Measurements from ENCODE around the gene RICTOR. TPM values are rescaled to one million over a fixed set of nuclear protein-coding genes. Genes with fewer than 3 reads are reported as not detected.

Gene RICTOR
- total RNA-seq, 1 experiment from 2014 or later, result 24.5 TPM

DNA sequence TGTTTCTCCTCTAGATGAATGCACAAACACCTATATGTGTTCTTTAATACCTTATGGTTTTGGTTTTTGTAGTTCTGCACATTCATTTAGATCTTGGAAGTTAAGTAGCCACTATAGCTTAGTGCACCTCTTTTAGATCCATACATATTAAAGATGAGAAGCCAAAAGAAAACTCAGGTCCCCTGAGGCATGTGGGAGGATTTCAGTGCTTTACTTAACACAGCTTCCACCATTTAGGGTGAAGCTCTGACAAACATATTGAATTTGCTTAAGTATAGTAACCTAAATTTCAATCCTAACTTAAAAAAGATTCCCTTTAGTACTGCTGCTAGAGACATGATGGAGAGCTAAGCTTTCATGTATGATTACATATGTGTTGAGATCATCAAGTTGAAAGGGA is 25.6 kb upstream of the RICTOR start:
- no peak for DNase-seq (ENCODE audit: extremely low read depth, low read depth)

DNA sequence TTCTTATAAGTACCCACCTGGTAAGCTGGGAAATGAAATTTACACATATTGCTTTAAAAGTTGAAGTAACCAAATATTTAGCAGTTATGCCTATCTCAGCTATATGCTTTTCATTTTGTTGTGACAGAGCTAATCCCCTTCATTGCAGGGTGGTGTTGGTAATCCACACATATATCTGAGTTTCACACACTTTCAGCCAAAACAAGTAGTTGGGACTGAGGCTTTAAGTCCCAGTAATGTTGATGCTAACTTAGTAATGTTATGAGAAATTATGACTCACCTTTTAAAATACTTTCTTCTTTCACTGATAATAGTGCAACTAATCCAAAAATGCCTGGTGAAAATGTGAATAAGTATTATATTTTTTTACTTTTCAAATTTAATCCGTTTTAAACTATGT is 19.2 kb upstream of the RICTOR start:
- no peak for DNase-seq (ENCODE audit: extremely low read depth, low read depth)

DNA sequence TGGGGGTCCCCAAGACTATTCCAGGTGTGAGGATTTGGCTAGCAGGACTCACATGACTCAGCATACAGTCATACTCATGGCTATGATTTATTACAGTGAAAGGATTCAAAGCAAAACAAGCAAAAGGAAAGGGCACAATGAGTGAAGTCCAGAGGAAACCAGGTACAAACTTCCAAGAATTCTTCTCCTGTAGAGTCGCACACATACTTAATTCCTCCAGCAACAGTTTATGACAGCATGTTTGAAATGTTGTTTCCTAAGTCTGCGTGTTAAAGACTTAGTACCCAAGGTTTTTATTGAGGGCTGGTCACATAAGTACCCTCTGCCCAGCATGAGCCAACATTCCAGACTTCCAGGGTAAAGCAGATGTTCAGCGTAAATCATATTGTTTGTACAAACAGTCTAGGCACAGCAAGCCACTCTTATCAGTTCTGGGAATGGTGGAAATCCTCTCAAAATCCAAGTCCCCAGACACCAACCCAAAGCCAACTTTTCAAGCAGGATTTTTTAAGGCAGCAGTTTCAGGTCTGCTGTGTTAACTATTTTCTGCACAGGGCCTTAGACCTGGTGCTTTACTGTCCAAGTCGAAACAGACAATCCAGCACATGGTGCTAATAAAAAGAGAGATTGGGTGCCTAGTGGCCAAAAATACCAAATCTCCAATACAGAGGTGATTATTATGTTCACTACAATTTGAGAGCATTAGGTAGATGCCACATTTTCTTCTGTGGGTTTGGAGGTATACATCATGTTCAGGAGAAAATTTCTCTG is 18.6 kb upstream of the RICTOR start:
- DNase-seq (ENCODE audit: extremely low read depth, low read depth), result no peak

DNA sequence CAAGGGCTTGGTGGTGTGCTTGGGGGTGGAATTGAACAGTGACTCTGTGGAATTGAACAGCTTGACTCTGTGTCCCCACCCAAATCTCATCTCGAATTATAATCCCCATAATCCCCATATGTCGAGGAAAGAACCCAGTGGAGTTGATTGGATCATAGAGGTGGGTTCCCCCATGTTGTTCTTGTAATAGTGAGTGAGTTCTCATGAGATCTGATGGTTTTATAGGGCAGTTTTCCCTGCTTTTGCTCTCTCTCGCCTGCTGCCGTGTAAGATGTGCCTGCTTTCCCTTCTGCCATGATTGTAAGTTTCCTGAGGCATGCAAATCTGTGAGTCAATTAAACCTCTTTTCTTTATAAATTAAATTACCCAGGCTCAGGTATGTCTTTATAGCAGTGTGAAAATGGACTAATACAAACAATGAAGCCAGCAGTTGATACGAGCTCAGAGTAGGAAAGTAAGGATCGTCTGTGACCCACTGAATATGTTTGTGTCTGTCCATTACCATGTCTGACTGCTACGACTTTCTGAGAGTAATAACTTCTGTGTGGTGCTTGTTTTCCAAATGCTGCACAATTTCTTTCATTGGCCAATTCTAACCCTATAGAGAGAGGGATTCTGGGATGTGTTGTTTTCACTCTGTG is 17.9 kb upstream of the RICTOR start:
- no peak for DNase-seq (ENCODE audit: extremely low read depth, low read depth)

DNA sequence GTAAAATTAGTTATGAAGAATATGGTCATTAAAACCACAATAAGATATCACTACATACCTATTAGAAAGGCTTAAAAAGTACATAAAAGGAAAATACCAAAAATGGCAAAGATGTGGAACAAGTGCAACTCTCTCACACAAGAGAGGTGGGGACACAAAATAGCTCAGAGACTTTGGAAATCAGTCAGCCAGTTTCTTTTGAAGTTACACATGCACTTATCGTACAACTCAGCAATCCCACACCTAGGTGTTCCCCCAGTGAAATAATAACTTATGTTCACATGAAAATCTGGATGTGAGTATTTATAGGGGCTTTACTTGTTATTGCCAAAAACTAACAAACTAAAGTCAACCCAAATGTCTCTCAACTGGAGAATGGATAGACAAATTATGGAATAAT is 9.8 kb upstream of the RICTOR start:
- DNase-seq (ENCODE audit: extremely low read depth, low read depth), result no peak

DNA sequence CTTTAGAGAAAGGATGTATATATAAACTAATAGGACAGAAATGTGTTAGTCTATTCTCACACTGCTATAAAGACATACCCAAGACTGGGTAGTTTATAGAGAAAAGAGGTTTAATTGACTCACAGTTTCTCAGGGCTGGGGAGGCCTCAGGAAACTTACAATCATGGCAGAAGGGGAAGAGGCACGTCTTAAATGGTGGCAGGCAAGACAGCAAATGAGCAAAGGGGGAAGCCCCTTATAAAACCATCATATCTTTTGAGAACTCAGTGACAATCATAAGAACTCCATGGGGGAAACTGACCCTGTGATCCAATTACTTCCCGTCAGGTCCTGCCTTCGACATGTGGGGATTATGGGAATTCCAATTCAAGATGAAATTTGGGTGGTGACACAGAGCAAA is 8.8 kb upstream of the RICTOR start:
- DNase-seq (ENCODE audit: extremely low read depth, low read depth), result no peak

DNA sequence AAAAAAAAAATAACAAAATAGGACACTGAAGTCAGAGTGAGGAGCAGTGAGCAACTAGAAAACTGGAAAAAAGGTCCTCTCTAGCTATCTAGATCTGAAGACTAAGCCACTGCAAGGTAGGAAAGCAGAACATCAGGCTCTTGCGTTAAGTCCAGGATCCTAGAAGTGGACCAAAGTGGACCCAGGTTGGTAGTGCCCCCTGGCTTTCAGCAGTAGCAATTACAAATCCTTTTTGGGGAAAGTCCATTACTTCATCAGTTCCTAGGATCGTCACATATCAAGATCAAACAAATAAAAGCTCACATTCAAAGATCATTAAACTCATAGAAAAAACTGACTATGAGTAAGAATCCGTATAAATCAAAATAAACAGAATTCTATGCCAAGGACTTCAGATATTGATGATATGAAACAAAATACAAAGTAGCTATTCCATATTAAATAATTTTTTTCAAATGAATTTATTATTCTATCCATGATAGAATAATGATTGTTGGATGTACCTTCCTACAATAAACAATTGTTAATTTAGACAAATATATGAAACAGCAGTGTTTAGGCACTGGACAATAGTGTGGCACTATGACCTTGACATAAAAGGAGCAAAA is 6.5 kb upstream of the RICTOR start:
- peak; percentile 56 for DNase-seq (ENCODE audit: extremely low read depth, low read depth)

DNA sequence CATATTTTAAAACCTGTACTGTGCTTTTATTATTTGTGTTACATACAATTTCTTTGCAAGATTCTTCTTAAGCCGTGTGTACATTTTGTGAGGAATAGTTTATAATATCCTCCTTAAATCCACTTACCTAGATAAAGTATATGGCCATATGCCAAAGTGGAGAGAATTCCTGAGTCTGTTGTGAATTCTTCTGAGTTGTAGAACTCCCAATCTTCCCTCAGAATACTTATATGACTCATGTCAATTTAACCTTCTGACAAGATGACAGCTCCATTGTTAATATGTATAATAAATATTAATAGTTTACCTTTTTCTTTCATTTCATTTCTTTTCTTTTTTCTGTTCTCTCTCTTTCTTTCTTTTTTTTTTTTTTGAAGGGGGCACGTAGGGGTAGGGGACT is 6.0 kb upstream of the RICTOR start:
- DNase-seq (ENCODE audit: extremely low read depth, low read depth), result no peak

DNA sequence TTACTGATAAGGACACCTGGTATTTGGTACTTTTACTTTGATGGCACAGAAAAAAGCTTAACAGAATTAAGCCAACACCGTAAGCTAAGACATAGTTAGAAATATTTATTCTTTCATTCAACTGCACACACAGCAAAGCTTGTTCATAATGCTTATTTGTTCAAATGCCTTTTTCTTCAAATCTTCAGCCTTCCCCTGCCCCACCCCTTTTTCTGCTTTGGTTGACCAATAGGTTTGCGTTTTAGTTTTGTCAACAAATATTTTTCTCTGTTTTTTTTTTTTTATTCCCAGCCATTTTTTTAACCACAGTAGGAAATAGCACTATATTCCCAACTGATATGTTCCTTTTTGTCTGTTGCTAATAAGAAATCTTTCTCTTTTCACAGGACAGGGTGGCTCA is 4.9 kb upstream of the RICTOR start:
- no peak for DNase-seq (ENCODE audit: extremely low read depth, low read depth)

DNA sequence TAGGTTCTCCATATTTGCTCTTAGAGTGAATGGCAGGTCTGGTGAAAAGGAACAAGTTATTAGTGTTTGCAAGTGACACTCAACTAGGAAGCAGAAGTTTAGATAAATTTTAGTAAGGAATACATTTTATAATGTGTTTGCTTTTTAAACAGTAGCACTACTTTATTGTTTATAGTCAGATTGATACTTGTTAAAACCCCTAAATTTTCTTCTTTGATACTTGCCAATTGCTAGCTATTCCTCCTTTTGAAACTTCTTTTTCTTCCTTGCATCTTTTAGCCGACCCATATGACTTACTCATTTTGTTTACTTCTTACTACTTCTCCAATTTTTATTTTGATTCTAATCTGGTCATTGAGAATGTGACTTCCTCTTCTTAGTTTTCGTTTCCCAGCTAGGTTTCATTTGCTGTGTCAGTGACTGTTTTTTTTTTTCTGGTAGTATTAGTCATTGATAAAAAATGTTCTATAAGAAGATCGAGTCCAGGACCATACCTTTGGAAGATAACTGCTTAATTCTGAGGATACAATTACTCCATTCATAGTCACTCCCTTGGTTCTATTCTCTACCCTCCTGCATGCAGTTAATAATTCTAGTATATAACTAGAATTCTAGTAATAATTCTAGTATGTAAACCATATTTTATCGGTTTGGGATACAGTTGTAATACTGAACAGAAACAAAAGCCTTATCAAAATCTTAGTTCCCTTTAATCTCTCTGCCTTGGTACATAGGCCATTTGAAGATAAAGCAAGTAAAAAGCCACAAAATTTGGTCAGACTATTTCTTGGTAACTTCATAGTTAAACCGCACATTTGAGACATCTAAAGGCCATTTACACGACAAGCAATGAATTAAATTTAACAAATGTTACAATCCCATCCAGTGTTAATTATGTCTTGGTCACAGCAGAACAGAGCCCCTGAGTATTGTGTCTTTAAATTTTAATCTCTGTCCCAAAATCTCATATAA is 2.8 kb upstream of the RICTOR start:
- no peak for DNase-seq (ENCODE audit: extremely low read depth, low read depth)

DNA sequence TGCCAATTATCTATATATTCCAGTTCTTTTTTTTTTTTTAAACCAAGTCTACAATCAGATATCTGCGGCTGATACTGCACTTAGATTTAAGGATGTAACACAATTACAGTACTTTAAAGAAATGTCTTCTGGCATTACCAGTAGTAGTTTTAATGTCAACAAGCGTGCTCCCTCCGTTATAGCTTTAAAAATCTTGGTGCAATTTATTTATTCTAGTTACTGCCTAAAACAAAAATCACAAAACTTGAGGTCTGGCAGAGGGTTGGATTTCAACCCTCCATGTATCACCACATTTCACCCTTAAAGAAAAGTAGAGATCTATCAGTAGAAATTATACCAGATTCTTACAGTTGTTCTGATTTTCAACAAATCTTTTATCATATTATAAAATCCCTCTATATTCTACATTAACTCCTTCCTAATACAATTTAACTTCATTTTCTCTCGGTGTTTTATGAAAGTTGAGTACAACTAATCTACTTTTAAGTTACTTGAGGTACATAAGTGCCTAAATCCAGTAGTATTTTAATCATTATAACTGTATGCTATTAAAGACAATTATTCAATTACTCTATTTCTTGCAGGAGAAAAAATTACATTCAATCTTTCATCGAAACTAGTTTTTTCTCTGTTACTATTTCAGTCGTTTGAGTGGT is 2.0 kb upstream of the RICTOR start:
- DNase-seq (ENCODE audit: extremely low read depth, low read depth), result no peak

DNA sequence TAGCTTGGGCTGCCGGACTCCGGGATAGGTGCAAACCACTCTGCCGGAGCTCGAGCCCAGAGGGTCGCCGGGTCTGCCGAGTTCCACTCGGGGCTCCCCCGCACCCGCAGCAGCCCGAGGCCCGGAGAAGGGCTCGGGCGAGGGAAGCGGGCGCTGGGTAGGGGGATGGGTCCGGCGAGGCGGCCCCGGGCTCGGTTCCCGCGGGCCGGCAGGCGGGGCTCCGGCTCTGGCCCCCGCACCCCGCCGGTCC is 507 bp downstream of the RICTOR start:
- no peak for DNase-seq (ENCODE audit: extremely low read depth, low read depth)

DNA sequence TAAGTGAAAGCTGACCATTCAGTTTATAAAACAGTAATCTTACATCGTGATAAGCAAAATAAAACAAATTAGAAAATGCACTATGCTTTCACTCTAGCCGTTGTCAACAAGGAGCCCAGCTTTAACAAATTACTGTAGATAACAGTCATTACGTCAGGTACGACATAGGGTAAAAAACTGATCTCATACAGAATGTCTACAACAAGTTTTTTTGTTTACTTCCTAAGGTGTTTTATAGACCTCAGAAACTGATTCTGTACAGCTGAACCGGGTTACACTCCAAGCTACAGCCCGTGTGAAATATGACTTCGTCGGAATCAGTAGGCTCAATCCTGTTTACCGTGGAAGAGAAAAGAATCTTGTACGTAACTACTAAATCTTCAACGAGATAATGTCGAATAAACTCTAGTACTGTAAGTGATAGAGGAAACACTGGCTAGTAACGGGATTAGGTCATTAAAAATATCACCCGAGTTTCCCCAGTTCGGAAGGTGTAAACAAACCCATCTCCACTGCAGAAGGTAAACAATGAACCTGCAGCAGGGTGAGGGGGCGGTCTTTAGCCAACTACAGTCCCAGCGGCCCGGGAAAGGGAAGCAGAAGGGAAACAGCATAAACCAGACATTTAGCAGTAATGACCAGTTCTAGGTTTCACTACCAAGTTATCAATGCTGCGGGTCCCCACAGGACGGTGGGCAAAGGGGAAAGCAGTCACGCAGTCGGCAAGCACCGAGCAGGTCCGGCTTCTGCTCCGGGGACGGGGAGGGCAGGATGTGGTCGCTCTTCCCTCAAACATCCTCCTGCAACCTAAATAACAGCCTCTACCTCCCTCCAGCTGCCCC is 1.1 kb downstream of the RICTOR start:
- no peak for DNase-seq (ENCODE audit: extremely low read depth, low read depth)

DNA sequence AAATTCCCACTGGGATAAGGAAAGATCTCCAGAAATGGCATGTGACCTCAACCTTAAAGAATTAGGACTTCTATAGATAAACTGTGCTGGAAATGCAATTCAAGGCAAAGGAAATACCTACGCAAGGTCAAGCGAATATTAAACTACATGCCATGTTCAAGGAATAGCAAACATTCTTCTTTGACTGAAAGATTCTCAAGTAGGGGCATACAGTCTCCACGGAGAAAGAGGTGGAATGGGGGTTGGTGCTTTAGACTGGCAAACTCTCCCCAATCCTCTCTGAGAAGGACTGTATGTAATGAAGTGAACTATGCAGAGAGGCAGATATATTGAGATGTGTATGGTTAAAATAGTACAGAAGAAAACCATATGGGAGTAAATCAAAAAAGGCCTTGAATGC is 6.1 kb downstream of the RICTOR start:
- no peak for DNase-seq (ENCODE audit: extremely low read depth, low read depth)

DNA sequence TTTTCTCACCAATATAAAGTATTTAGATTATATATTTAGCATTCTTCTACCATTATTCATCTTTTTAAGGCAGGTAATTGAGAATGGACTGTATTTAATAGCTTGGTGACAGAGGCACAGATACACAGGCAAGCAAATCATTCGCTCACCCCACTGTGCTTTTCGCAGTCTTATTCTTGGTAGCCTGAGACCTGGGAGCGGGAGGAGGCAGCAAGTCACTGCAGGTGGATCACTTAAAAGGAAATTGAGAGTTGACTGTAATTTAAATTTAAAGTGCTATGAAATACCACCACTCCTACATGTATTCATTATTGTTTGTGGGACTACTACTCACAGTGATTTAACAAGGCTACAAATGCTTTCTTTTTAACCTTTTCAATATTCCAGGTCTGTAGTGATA is 9.7 kb downstream of the RICTOR start:
- no peak for DNase-seq (ENCODE audit: extremely low read depth, low read depth)

DNA sequence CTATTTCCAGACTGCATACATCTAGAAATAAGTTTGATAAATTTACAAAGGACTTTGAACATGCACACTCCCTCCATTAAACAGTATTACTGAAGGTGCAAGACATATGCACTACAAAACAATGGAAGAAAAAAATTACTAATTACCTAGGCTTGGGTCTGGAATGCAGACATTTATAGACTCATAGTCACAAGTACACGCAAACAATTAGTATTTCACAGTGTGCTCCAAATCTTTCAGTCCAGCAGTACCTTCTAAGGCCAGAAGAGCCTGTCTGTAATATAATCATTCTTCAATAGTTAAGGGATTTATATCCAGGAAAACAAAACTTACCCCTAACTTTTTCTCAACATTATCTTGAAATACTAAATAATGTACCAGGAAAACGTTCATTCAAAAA is 11.2 kb downstream of the RICTOR start:
- DNase-seq (ENCODE audit: extremely low read depth, low read depth), result no peak

DNA sequence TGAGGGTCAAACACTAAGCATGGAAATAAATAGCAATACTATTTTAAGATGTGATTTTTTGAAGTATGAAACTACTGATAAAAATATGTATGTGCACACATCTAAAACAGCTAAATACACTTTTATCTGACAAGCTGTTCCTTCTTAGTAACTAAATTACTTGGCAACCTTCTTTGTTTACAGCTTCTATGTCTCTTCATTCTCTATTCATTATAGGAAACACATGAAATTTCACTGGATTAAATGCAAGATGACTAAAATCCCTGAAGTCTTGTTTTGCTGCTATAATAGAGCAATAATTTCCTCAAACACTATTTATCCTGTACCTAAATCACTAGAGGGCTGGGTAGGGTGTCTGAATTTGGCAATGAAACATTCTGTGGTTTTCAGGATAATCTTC is 11.7 kb downstream of the RICTOR start:
- DNase-seq (ENCODE audit: extremely low read depth, low read depth), result no peak

DNA sequence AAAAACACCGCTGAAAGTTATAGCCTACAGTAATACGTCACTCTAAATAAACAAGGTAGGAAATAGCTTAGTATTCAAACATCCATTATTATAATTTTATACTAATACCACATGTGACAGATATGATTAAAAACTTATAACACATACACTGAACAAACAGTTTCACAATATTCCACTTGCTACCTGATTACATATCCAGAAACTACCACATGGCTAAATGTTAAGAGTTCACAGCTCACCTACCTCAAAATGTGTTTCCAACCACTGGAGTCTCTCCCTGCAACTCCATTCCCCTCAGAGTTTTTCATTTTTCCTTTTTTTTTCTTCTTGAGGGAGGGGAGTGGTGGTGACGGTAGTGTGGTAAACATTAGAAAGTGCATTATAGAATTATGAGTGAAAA is 12.1 kb downstream of the RICTOR start:
- DNase-seq (ENCODE audit: extremely low read depth, low read depth), result no peak

DNA sequence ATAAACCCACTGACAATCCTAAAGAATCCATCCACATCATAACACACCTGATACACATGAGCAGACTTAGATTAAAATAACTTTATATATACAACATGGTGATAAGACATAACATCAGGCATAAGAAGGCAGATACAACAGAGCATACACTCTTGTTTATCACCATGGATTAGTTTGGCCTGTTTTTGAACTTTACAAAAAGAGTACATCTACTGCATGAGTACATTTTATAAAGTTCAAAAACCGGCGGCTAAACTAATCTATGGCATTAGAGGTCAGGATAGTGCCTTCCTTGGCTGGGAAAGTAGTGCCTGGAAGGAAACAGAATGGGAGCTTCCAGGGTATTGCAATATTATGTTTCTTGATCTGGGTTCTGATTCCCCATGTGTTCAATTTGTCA is 15.1 kb downstream of the RICTOR start:
- no peak for DNase-seq (ENCODE audit: extremely low read depth, low read depth)

Data from NCI-H460 (cell line).